HepG2 (cell line): ENCODE measurements around the gene HOXA13. TPM values are rescaled to one million over a fixed set of nuclear protein-coding genes. Genes with fewer than 3 reads are reported as not detected.

ENCODE experiments used
- ATAC-seq: fragments of 200-7000 bp; cut with Tn5 transposase; 3 replicates; pipeline ENCODE4 v1.9.1; 2020; ENCODE audit warnings: mild to moderate bottlenecking, moderate library complexity
- BruUV-seq: library from RNA; stranded (reverse); fragments of 400-500 nt; replicated peaks from 2 replicates; lab custom pipeline; 2021; lab: Mats Ljungman, UMichigan
- CTCF ChIA-PET: fragments of 300-600 bp; formaldehyde crosslinking; extraction: SDS; loops from one replicate; lab custom pipeline; 2021; ENCODE audit warnings: low total read pairs, inconsistent platforms, low intra/inter-chr PET ratio; lab: Yijun Ruan, JAX
- POLR2A ChIA-PET: fragments of 350-600 bp; sonication (Branson Sonifier 250); formaldehyde crosslinking; loops from one replicate; lab custom pipeline; 2020; ENCODE audit warnings: antibody characterized with exemption, inconsistent platforms; lab: Yijun Ruan, JAX
- DNase-seq: peaks from one replicate; pipeline ENCODE4 v3.0.0-alpha.2; 2015; ENCODE audit warnings: low spot score
- FAIRE-seq: peaks from 3 replicates; lab custom pipeline; 2011; peaks lifted over from hg19 to GRCh38; lab: Jason Lieb, UNC
- H2AFZ ChIP-seq: one replicate; pipeline ENCODE4 v1.6.1; 2011; ENCODE audit warnings: low read length, inconsistent platforms
- H3K27ac ChIP-seq: fragments of 300-600 bp; 3 replicates; pipeline ENCODE4 v1.8.0; 2011; ENCODE audit warnings: mixed run types, mild to moderate bottlenecking, mixed read lengths, low read length, inconsistent platforms; ENCODE audit not compliant: insufficient read depth; ENCODE audit errors: extremely low read length
- H3K27me3 ChIP-seq, 2 experiments: fragments of 200-600 bp in 1 of 2; 2 replicates in 1 of 2; 3 replicates in 1 of 2; pipeline versions ENCODE4 v1.6.0 to v1.8.0; 2011; ENCODE audit warnings: low read length in 2 of 2, mild to moderate bottlenecking in 2 of 2, moderate library complexity in 2 of 2, inconsistent platforms in 1 of 2; ENCODE audit not compliant: insufficient read depth in 2 of 2, control insufficient read depth in 1 of 2
- H3K36me3 ChIP-seq, 2 experiments: fragments of 200-600 bp in 1 of 2; replicated peaks in 1 of 2; 2 replicates in 1 of 2; 3 replicates in 1 of 2; pipeline versions ENCODE4 v1.5.1 to v1.8.0; 2011; ENCODE audit warnings: low read length in 2 of 2, inconsistent platforms in 1 of 2; ENCODE audit not compliant: insufficient read depth in 2 of 2, control insufficient read depth in 1 of 2
- H3K4me1 ChIP-seq: 2 replicates; pipeline ENCODE4 v1.5.1; 2012; ENCODE audit warnings: low read length, inconsistent platforms; ENCODE audit not compliant: insufficient read depth
- H3K4me2 ChIP-seq: 2 replicates; pipeline ENCODE4 v1.6.0; 2011; ENCODE audit warnings: low read depth, low read length, inconsistent platforms
- H3K4me3 ChIP-seq, 3 experiments: fragments of 200-600 bp in 1 of 3; sonication (generic), shearing (Covaris generic) in 1 of 3; replicated peaks in 1 of 3; 2 replicates each; pipeline ENCODE4 v1.5.1; 2011 to 2016; ENCODE audit warnings: low read length in 3 of 3, inconsistent platforms in 2 of 3, low read depth in 2 of 3, mild to moderate bottlenecking in 2 of 3, control low read depth in 1 of 3, mixed read lengths in 1 of 3; ENCODE audit not compliant: insufficient read depth in 1 of 3
- H3K79me2 ChIP-seq: one replicate; pipeline ENCODE4 v1.6.1; 2011; ENCODE audit warnings: low read length, inconsistent platforms; ENCODE audit not compliant: insufficient read depth
- H3K9ac ChIP-seq: 2 replicates; pipeline ENCODE4 v1.6.0; 2011; ENCODE audit warnings: mild to moderate bottlenecking, low read depth, low read length, inconsistent platforms; ENCODE audit not compliant: insufficient read depth
- H3K9me3 ChIP-seq: 2 replicates; pipeline ENCODE4 v1.5.1; 2012; ENCODE audit warnings: mild to moderate bottlenecking, low read length
- H4K20me1 ChIP-seq: 2 replicates; pipeline ENCODE4 v1.6.0; 2011; ENCODE audit warnings: inconsistent platforms, mild to moderate bottlenecking, low read length, moderate library complexity; ENCODE audit not compliant: insufficient read depth
- AKNA ChIP-seq: sonication (generic); formaldehyde crosslinking; IDR thresholded peaks from 2 replicates; pipeline ENCODE4 v1.4.0; 2020; ENCODE audit warnings: missing genetic modification reagents, borderline replicate concordance
- HES4 ChIP-seq: sonication (generic); formaldehyde crosslinking; IDR thresholded peaks from 2 replicates; pipeline ENCODE4 v1.9.0; 2021; ENCODE audit warnings: mild to moderate bottlenecking, missing genetic modification reagents, borderline replicate concordance
- KDM2A ChIP-seq: sonication (generic); formaldehyde crosslinking; IDR thresholded peaks from 2 replicates; pipeline ENCODE4 v1.4.0; 2020; ENCODE audit warnings: low read depth, missing genetic modification reagents, borderline replicate concordance
- PCBP2 ChIP-seq: fragments of 200-400 bp; formaldehyde crosslinking; optimal IDR thresholded peaks from 2 replicates; pipeline ENCODE3; 2018; ENCODE audit warnings: low read length, low read depth; ENCODE audit not compliant: poor library complexity, severe bottlenecking
- SRSF1 ChIP-seq: fragments of 200-400 bp; formaldehyde crosslinking; optimal IDR thresholded peaks from 2 replicates; pipeline ENCODE3; 2017; ENCODE audit warnings: mild to moderate bottlenecking, low read depth, low read length, moderate library complexity
- SRSF4 ChIP-seq: fragments of 200-400 bp; formaldehyde crosslinking; IDR thresholded peaks from one replicate; pipeline ENCODE4 v1.6.1; 2018; ENCODE audit warnings: mild to moderate bottlenecking, low read depth, low read length, moderate library complexity; ENCODE audit not compliant: poor library complexity, severe bottlenecking
- TERF1 ChIP-seq: sonication (generic); formaldehyde crosslinking; IDR thresholded peaks from 2 replicates; pipeline ENCODE4 v1.8.0; 2022; ENCODE audit warnings: mild to moderate bottlenecking, missing genetic modification reagents, moderate library complexity
- ZIK1 ChIP-seq: sonication (generic); formaldehyde crosslinking; IDR thresholded peaks from 2 replicates; pipeline ENCODE4 v1.5.0; 2020; ENCODE audit warnings: mild to moderate bottlenecking, low read depth, missing genetic modification reagents, borderline replicate concordance
- ZKSCAN8 ChIP-seq: IDR thresholded peaks from 2 replicates; pipeline ENCODE4 v1.6.1; 2016; ENCODE audit warnings: borderline replicate concordance, missing genetic modification reagents, missing compliant biosample characterization
- ZMYM2 ChIP-seq: sonication (generic); formaldehyde crosslinking; IDR thresholded peaks from 2 replicates; pipeline ENCODE4 v1.8.0; 2022; ENCODE audit warnings: mild to moderate bottlenecking, missing genetic modification reagents
- ZNF549 ChIP-seq: sonication (generic); formaldehyde crosslinking; IDR thresholded peaks from 2 replicates; pipeline ENCODE4 v1.5.0; 2020; ENCODE audit warnings: missing genetic modification reagents
- ZNF652 ChIP-seq: IDR thresholded peaks from 2 replicates; pipeline ENCODE4 v1.6.1; 2016; ENCODE audit warnings: low read depth, borderline replicate concordance
- ZNF850 ChIP-seq: sonication (generic); formaldehyde crosslinking; conservative IDR thresholded peaks from 2 replicates; pipeline ENCODE4 v1.9.0; 2021; ENCODE audit warnings: mild to moderate bottlenecking, missing genetic modification reagents
- WGBS: methylation state at CpG from one replicate; pipeline ENCODE4 v1.1.6; 2017; ENCODE audit warnings: low lambda C conversion rate; 5-methylcytosine and 5-hydroxymethylcytosine counted together
- in situ Hi-C: cut with HindIII; loops from 2 replicates; pipeline ENCODE4 v1.10.0; 2017; ENCODE audit warnings: low pct_unique_long_range_greater_than_20kb; ENCODE audit not compliant: extremely low pct_ligation_motif_present
- intact Hi-C: fragments of 100-400 bp; cut with micrococcal nuclease; formaldehyde crosslinking; loops from one replicate; pipeline ENCODE4 v1.10.0; 2022; ENCODE audit not compliant: unreplicated experiment
- polyA plus RNA-seq, 8 experiments: library from polyadenylated mRNA; depleted of rRNA in 3 of 8; stranded (reverse) in 7 of 8; unstranded in 1 of 8; fragments of >200 nt; fragmentation: Illumina TruSeq in 4 of 8; extraction: Trizol in 4 of 8; gene quantifications; 2 replicates each; pipeline versions ENCODE4 v1.2.1 to v1.2.3, GENCODE V29; 2011 to 2016; ENCODE audit warnings: low read depth in 4 of 8, missing spikeins in 1 of 8, mixed read lengths in 1 of 8; ENCODE audit not compliant: insufficient read depth in 1 of 8
- total RNA-seq, 5 experiments: library from RNA; depleted of rRNA; stranded (reverse); fragments of >200 nt; fragmentation: Illumina TruSeq; extraction: Trizol; gene quantifications; 2 replicates each; pipeline ENCODE4 v1.2.3, GENCODE V29; 2016; ENCODE audit warnings: low read depth in 1 of 5

The HOXA13 gene
- total and polyA plus RNA-seq, 2 of the 13 experiments (the other 11 are each of a cell fraction or from before 2014, with no cell fraction given): 0.01 to 0.04 TPM

GRCh38 chr7:27163288-27164044 is 36.4 kb downstream of the HOXA13 start (continued):
- TF ChIP-seq ZIK1 (CRISPR knock-in tag) (no peak), ZMYM2 (CRISPR knock-in tag) (no peak), HES4 (CRISPR knock-in tag) (no peak), SRSF1 (no peak), TERF1 (CRISPR knock-in tag) (no peak)

GRCh38 chr7:27162561-27163287 is 37.2 kb downstream of the HOXA13 start:
- BruUV-seq: no TSS peak
- ChIA-PET POLR2A (no interaction called here), CTCF (no interaction called here)
- no peak overlapping the region for H3K9ac ChIP-seq
- H3K9me3 ChIP-seq: no peaks in the 10 kb centered on the region
- H3K4me3 ChIP-seq: no peak overlapping the region
- in situ Hi-C loops: loop anchor here (25.0 kb wide), 1 partner anchor 1075 kb away; no protein-coding TSS in a partner anchor
- ATAC-seq: no peak
- peaks cover 2 to 37% of the 10 kb centered on the region in 2 experiments for H3K27me3 ChIP-seq
- H3K4me2 ChIP-seq: no peak overlapping the region
- no peak overlapping the region for H2AFZ ChIP-seq
- intact Hi-C loops: loop anchor here (5.0 kb wide), 1 partner anchor 480 kb away; no protein-coding TSS in a partner anchor
- DNase-seq: no peak
- no peaks in the 10 kb centered on the region for H3K36me3 ChIP-seq
- no peaks in the 10 kb centered on the region for H4K20me1 ChIP-seq
- no peaks in the 10 kb centered on the region for H3K79me2 ChIP-seq
- no peak for FAIRE-seq
- WGBS: 59% methylated on average over 7 of the region's 7 CpGs
- H3K4me1 ChIP-seq: 0 out of 2 replicates have a peak, but pooled peaks cover 4% of the 10 kb centered on the region
- H3K27ac ChIP-seq: no peak overlapping the region
- TF ChIP-seq ZNF549 (no peak), ZKSCAN8 (CRISPR knock-in tag) (no peak), ZNF850 (CRISPR knock-in tag) (no peak), ZNF652 (no peak), AKNA (CRISPR knock-in tag) (no peak), PCBP2 (no peak), KDM2A (CRISPR knock-in tag) (no peak), SRSF4 (no peak)
